GM12874 (cell line): ENCODE data around the gene ADPRM.

Experiments used
- TF ChIP-seq, protein P1 (sequence below): IDR thresholded peaks from 2 replicates; pipeline ENCODE4 v1.5.1; 2011; ENCODE audit warnings: low read depth, mild to moderate bottlenecking, control low read depth, low read length, moderate library complexity; ENCODE audit not compliant: insufficient read depth

The ADPRM gene

DNA sequence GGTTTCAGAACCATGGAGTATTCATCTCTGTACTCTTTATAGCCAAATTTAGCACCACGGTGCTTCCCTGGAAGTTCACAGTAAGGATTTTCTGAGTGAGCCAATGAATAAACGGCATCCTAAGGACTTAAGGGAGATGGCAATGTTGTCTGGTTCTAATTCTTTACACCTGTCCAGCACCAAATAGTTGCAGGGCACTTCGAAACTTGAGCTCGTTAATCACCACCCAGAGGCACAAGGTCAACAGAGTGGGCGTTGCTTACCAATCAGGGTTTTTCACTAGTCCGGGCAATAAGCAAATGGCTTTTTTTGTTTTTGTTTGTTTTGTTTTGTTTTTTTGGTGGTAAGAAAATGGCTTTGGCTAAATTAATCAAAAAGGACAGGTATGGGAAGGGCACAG is 60.7 kb downstream of the ADPRM start:
- TF ChIP-seq, protein P1, sequence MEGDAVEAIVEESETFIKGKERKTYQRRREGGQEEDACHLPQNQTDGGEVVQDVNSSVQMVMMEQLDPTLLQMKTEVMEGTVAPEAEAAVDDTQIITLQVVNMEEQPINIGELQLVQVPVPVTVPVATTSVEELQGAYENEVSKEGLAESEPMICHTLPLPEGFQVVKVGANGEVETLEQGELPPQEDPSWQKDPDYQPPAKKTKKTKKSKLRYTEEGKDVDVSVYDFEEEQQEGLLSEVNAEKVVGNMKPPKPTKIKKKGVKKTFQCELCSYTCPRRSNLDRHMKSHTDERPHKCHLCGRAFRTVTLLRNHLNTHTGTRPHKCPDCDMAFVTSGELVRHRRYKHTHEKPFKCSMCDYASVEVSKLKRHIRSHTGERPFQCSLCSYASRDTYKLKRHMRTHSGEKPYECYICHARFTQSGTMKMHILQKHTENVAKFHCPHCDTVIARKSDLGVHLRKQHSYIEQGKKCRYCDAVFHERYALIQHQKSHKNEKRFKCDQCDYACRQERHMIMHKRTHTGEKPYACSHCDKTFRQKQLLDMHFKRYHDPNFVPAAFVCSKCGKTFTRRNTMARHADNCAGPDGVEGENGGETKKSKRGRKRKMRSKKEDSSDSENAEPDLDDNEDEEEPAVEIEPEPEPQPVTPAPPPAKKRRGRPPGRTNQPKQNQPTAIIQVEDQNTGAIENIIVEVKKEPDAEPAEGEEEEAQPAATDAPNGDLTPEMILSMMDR: no peak
